ENCODE measurements around the gene NUBP2.
"Not testable (repeated sequence)": the region's sequence is repeated elsewhere in the genome, so short reads cannot be mapped to it uniquely, and the experiment has no call there.

Gene NUBP2

DNA sequence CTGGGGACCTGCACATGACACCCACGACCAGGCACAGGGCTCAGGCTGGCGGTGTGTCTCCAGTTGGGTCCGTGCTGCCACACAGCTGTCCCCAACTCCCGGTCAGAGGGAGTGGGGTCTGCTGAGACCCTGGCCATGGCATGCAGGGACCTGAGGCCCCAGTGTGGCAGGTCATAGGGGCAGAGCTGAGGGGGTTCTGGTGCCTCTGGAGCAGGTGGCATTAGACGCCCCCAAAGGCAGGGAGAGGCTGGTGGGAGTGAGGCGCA lies 4.2 kb downstream of the NUBP2 start:
- no peak for DNase-seq

DNA sequence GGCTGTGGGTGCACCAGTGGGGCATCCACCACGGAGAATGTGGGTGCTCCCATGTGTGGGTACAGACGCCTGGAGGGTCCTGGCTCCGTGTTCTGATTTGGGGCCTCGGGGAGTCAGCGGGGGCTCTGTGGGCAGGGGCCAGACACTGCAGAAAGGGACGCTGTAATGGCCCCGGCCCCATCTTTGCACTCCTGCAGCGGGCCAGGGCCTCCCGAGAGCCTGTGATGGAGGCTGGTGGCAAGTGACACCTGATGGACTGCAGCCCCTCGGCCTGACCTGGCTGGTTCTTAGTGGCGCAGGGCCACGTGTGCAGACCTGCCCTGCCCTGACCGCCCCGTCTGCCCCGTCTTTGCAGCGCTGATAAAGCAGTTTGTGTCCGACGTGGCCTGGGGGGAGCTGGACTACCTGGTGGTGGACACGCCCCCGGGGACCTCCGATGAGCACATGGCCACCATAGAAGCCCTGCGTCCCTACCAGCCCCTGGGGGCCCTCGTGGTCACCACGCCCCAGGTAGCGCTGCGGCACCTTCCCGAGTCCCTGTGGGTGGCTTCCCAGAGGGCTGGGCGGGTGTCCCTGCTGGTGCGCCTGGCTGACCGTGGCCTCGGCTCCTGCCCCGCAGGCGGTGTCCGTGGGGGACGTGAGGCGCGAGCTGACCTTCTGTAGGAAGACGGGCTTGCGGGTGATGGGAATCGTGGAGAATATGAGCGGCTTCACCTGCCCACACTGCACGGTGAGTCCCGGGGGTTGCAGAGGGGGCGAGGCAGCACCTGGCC lies 4.7 kb downstream of the NUBP2 start:
- DNase-seq, result no peak

DNA sequence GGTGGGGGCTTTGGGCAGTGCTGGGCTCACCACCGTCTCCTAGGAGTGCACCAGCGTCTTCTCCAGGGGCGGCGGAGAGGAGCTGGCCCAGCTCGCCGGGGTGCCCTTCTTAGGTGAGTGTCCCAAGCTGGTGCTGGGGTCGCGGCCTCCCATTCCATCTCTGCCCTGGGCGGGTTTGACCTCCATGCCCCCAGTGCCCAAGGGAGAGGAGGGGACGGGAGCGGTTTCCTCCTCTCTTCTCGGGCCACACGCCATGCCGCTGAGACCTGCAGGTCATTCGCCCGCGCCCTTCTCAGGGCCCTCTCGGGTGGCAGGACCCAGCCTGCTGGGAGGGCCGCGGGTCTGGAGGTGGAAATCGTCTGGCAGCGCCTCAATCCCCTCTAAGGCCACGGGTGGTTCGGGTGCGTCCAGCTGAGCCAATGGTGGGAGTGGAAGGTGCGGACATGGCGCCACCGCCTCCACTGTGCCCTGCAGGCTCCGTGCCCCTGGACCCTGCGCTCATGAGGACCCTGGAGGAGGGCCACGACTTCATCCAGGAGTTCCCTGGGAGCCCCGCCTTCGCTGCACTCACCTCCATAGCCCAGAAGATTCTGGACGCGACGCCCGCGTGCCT lies 5.4 kb downstream of the NUBP2 start:
- DNase-seq, result no peak

DNA sequence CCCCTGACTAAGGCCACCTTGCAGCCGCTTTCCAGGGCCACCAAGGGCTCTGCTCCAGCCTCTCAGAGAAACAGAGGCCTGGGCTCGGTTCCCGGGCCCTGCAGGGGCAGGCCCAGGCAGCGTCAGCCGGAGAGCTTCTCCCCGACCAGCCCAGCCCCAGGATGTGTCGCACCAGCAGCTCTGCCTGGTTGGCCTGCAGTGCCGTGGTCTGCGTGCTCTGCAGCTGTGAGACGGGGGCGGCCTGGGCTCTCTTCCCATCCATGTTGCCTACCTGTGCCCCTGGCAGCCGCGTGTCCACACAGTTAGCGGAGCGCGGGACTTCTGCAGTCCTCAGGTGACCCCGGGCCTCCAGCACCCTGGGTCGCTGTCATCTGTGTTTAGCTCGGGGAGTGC lies 5.9 kb downstream of the NUBP2 start:
- DNase-seq, result no peak

DNA sequence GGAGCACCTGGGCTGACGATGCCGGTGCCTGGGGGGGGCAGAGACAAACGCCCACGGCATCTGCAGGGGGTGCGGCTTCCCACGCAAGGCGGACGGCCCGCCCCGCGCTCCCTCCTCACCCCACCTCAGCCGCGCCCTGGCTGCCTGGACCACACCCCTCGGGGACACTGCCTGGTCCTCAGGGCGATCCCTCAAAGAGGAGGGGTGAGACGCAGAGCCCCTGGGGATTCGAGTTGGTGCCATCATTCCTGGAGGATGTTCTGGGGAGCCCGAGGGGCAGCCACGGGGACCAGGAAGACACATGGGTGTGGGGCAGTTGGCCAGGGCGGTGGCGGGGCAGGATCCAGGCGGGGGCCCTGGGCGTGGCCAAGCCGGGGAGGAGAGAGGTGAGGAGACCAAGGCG lies 6.9 kb downstream of the NUBP2 start:
- DNase-seq, result no peak

DNA sequence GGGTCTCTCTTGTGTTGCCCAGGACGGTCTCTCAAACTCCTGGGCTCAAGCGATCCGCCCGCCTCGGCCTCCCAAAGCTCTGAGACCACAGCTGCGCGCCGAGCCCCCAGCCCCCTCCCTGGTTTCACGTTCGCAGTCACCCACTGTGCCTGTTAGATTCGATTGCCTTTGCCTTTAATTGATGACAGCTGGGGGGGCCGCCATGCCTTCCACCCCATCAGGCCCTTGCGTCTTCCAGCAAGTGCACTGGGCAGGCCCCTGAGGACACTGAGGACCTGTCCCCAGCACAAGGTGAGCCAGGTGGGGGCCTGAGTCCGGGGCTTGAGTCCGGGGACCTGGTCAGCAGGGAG lies 7.5 kb downstream of the NUBP2 start:
- no peak for DNase-seq

DNA sequence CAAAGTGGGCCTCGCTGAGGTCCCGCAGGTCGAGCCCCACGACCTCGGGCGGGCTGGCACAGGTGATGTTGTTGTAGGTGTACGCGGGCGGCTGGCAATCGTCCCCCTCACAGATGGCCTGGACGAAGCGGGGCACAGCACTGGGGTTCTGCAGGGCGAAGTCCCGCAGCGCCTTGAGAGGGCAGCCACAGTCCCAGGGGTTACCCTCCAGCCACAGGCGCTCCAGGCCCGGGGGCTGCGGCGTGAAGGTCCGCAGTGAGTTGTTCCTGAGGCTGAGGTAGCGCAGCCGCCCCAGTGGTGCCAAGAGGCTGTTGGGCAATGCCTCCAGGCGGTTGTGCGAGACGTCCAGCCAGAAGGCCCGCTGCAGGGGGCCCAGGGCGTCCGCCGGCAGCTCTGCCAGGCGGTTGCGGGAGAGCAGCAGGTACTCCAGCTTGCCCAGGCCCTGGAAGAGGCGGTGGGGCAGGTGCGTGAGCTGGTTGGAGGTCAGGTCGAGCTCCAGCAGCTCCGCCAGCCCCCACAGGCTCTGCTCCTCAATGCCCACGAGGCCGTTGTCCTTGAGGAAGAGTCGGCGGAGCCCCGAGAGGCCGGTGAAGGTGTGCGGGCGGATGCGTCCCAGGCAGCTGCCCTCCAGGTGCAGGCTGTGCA lies 8.0 kb downstream of the NUBP2 start:
- DNase-seq, result no peak

DNA sequence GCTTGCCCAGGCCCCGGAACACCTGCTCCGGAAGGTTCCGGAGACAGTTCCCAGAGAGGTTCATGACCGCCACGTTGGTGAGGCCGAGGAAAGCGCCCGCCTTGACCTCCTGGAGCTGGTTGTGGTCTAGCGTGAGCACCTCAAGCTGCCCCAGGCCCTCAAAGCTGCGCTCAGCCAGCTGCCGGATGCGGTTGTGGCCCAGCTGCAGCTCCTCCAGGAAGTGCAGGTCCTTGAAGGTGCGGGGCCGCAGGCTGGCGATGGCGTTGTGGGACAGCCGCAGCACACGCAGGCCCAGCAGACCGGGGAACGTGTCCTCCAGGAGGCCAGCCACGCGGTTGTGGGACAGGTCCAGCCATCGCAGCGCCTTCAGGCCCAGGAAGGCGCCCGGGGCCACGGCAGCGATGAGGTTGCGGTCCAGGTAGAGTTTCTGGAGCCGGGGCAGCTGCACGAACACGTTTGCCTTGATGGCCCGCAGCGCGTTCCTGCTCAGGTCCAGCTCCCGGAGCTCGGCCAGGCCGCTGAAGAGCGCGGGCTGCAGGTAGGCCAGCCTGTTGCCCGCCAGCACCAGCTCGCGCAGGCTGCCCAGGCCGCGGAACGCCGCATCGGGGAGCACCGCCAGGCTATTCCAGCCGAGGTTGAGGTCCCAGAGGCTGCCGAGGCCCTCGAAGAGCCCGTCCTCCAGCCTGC lies 8.6 kb downstream of the NUBP2 start:
- peak in 1 of 5 experiments; percentile 48 for DNase-seq

DNA sequence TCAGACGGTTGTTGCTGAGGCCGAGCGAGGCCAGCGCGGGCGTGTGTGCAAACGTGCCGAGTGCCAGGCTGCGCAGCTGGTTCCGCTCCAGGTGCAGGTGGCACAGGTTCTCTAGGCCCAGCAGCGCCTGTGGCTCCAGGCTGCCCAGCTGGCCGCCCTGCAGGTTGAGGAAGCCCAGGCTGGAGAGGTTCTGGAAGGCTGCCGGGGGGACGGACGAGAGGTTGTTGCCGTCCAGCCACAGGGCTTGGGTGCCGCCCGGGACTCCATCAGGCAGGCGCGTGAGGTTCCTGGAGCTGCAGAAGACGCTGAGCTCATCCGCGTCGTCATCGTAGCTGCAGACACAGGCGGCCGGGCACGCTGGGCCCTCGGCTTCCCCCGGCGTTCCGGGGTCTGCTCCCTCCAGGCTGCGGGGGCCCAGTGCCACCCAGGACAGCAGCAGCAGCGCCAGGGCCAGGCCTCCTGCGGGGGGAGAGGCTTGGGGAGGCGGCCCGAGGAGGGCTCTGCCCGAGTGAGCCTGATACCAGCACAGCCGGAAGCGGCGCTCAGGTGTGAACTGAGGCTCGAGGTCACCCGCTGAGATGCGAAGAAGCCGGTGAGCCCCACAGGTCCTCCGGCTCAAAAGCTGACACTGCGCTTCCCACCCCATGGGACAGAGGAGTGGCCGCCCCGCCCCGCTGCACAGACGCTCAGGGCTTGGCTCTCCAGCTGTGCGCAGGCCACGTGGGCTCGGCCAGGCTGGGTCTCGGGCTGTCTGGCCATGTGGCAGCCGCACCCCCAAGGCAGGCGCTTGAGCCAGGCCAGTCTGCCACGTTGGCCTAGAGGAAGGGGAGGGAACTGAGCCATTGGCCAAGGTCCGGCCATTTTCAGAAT lies 9.4 kb downstream of the NUBP2 start:
- DNase-seq, result no peak

DNA sequence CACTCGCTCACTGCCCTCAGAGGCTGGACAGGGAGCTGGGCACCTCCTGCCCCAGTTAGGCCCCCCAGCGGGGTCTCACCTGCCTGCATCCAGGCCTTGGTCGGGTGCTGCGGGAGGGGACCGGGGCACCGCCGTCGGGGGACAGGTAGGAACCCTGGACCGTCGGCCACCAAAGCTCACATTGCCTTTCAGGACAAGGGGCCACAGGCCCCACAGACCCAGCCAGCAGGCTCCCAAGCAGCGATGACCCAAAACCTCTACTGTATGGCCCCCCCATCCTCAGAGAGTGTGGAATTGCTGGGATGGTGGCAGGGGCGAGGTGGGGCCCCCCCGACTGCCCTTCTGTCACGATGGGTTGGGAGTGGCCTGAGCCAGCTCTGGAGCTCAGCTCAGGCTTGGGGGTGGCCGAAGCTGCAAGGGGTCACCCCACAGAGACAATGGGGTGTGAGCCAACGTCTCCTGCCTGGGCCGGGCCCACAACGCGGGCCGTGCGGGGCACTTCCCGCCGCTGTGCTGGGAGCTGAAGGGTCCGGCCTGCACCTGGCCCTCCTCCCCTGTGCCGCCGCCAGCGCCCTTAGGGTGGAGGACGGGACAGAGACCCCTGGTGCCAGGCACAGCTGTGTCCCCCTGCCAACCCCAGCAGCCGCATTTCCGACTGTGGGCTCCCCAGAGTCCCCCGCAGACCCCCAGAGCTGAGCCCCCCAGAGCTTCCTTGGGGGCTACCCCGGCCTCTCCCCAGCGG lies 10.2 kb downstream of the NUBP2 start:
- DNase-seq, result no peak

DNA sequence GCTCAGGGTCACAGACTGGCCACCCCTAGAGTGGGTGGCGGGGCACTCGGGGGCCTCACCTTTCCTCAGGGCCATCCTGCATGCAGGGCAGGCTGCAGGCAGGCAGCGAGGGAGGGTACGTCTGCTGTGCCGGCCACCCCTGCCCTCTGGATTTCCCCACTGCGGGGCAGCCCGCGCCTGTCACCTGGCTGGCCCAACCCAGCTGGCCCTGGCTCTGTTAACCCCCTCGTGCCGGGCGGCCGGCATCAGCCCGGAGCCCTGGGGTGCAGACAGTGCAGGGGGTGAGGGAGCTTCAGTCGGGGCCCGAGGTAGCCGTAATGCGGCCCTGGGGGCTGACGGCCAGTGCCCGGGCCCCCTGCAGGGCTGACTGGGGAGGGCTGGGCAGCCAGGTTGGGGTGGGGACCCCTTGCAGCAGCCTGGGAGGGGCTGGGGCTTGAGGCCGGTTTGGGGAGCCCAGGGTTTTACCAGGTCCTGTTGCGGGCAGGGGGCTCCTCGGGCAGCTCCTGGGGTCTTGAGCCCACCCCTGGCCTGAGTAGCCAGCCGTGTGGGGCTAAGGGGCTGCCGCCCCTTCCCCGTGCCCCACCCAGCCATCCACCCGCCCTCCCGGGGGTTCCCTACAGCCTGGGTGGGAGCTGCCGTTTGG lies 10.9 kb downstream of the NUBP2 start, which contains the start of gene IGFALS:
IGFALS (minus strand) TSS at position 128 of the 643 bp plus-strand sequence; CDS start at position 75, 53 bp downstream.
- no peak for DNase-seq

DNA sequence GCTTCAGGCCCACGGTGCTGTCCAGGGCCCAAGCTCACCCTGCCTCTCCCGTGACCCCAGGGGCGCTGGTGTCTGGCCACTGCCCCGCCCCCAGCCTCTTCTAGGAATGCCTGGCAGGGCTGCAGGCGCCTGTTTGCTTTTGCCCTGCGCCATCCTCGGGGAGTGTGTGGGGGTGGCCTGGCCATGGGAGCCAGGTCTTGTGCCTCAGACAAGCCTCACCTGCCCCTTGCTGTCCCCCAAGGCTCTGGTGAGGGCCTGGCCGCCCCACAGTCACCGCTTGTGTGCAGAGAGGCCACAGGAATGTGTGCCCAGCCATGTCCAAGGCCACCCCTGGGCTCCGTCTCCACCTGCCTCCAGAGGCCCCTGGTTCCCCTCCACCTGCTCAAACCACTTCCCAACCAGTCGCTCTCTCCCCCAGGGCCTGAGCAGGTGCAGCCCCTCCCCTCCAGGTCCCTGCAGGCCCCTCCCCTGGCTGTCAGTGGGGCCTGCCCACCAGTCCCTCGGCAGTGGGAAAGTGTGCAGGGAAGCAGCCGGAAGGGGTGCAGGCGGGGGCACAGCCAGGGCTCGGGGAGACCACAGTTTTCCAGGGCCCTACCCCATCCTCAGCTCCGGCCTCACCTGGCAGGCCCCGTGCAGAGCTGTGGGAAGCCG lies 11.6 kb downstream of the NUBP2 start:
- DNase-seq, result no peak

DNA sequence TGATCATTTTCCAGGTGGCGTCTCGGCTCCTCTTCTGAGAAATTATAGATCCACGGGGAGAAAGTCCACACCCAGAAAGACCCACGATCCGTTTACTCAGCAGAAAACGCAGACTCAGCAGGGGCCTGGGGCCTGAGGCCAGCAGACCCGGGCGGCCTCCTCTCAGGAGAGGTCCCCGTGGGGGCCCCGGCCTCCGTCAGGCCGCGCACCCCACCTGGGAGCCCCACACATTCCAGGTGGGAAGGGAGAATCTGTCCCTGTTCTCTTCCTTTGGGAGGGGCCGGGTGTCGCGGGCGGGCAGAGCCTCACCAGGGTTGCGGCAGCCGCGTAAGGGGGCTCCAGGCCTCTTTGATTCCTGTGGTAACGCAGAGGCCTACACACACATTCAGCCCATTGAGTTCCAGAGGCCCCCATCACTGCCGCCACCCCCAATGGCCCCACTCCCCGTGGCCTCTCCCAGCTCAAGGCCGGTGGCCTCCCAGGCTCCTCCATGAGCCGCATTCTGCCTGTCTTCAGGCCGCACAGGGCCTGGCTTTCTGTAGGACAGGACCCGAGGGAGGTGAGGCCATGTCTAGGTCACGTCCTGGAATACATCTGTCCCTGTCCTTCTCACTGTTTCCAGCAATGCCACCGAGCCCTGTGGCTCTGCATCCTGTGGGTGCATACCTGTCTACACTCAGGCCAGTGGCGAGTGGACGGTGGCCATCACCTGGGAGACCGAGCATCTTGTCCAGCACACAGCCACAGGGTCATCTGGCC lies 12.3 kb downstream of the NUBP2 start:
- DNase-seq, result no peak

DNA sequence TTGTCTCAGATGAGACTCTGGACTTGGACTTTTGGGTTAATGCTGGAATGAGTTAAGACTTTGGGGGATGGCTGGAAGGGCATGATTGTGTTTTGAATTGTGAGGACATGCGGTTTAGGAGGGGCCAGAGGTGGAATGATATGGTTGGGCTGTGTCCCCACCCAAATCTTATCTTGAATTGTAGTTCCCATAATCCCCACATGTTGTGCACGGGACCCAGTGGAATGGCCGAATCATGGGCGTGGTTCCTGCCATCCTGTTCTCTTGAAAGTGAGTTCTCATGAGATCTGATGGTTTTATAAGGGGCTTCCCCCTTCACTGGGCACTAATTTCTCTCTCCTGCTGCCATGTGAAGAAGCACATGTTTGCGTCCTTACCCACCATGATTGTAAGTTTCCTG lies 16.5 kb downstream of the NUBP2 start:
- DNase-seq, result not testable (repeated sequence)

DNA sequence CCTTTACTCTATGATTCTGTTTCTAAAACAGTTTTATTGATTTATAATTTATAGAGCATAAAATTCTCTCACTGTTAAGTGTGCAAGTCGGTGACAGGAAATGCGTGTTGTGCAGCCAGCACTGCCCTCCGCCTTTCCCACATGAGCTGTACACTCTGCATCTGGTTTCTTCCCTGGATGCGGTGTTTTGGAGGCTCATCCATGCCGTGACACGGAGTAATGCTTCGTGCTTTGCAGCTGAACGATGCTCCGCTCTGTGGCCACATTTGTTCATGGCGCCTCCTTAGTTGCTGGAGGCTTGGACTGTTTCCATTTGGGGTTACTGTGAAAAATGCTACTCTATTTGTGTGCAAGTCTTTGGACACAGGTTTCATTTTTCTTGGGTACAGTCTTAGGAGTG lies 17.9 kb downstream of the NUBP2 start:
- no peak for DNase-seq

DNA sequence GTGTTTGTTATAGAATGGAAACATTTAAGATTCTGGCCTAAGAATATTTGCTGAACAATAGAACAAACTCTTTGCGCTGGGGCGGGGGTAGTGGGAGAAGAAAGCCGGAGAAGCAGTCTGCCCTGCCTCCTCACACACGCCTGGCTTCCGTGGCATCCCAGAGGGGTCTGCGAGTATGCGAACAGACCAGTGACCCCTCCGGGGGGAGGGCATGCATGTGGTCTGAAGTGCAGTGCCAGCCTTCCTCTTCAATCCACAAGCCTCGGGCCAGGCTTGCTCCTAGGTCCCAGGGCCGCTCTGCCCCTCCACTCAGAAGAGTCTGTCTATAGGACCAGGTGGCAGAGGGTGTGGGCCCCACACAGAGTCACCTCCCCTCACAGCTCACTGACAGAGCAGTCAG lies 24.9 kb downstream of the NUBP2 start:
- DNase-seq, result no peak

DNA sequence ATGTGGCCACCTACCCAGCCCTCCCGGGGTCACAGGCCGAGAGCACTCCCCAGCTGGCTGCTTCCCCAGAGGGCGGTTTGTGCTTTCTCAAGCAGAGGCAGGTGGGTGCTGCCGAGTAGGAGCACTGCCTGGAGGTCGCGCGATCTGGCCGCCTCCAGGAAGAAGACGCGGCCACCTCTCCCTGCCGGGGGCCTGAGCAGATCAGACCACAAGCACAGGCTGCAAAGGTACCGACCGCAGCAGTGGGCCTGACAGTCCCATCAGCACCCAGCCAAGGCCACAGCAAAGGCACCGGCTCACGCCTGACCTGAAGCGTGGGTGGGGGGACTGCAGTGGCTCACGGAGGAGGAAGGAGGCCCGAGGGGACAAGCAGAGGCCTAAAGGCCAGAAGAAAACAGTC lies 25.9 kb downstream of the NUBP2 start:
- no peak for DNase-seq

DNA sequence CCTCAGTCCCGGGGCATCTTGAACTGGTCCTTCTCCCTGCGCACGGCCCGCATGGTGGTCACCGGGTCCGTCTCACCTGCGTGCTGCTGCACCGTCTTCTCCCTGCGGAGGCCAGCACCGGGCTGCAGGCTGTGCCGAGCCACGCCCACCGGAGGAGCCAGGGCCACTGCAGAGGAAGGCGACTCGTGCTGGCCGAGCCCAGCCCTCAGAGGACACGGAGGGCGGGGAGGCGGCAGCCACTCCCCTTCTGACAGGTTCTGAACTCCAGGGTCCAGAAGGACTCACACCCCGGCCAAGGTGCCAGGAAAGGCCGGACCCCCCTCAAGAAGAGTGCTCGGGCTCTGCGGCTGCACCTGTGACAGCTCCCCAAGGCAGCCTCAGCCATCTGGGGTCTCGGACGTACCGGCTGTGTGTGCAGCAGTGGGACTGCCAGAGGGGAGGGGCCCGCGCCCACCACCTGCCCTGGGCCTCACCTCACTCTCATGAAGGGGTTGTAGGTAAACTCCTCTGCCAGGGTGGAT lies 26.6 kb downstream of the NUBP2 start:
- DNase-seq, result no peak

DNA sequence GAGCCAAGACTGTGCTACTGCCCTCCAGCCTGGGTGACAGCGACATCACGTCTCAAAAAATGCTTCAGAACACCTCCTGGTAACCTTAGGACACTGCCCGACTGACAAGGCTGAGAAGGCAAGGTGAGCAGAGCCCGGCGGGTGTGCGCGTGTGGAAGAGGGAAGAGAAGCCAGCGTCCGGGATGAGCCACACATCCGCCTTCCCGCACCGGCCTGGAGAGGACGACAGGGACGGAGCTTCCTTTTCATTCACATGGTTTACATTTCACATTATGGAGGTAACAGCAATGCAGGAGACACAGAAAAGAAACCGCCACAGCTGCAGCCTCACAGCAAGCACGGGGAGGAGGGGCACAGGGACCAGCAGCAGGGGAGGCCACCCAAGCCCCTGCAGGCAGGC lies 27.3 kb downstream of the NUBP2 start:
- DNase-seq, result no peak

DNA sequence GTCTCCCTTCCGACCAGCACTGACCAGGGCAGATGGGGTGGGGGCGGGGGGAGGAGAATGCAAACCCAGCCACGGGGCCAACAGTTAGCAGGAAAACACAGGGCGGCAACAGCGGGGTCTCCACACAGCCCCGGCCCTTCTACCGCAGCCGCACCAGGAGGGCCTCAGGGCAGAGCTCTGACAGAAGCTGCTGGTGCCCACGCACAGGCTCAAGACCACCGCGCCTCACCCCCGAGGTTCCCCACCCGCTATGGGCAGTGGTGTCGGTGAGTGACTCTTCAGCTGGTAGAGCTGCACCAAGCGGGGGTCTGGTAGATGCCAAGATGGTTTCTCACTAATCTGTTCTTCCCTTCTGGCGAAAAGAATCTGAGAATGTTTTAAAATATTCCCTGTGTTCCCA lies 27.8 kb downstream of the NUBP2 start:
- no peak for DNase-seq
